Measurements from ENCODE around the gene TMEM204.

- TF ChIP-seq CTCF (IDR thresholded peaks at IDR 0.05) (no peak), POLR2A (IDR thresholded peaks at IDR 0.05) (no peak)
These were observed 11.9 kb downstream of the TMEM204 start for GRCh38 chr16:1545044-1546040.

Data from lower leg skin (tissue), 3 donors.